Pancreas (tissue), 10 donors: ENCODE results near the gene FABP1. TPM values are rescaled to one million over a fixed set of nuclear protein-coding genes. Genes with fewer than 3 reads are reported as not detected.

ENCODE experiments used
- ATAC-seq, 4 donors: fragments of 200-7000 bp; cut with Tn5 transposase; one replicate each; pipeline versions ENCODE4 v1.8.0 to v1.9.1; 2020; ENCODE audit warnings: mild to moderate bottlenecking in 4 of 4, moderate library complexity in 4 of 4
- DNase-seq, 6 donors: peaks; one replicate each; pipeline ENCODE4 v3.0.0-alpha.2; 2020
- FAIRE-seq: peaks from 2 replicates; lab custom pipeline; 2012; peaks lifted over from hg19 to GRCh38; lab: Jason Lieb, UNC
- H3K27ac ChIP-seq, 4 donors: fragments of 200-600 bp; sonication (generic); 1 replicate in 3 of 4; 2 replicates in 1 of 4; pipeline versions ENCODE4 v1.5.0 to v1.8.0; 2020
- H3K27me3 ChIP-seq, 4 donors: fragments of 200-600 bp; one replicate each; pipeline ENCODE4 v1.8.0; 2021
- H3K36me3 ChIP-seq, 3 donors: fragments of 200-600 bp; sonication (generic) in 1 of 3; one replicate each; pipeline versions ENCODE4 v1.5.0 to v1.8.0; 2020 to 2021
- H3K4me1 ChIP-seq, 3 donors: fragments of 200-600 bp; one replicate each; pipeline ENCODE4 v1.8.0; 2021
- H3K4me3 ChIP-seq, 4 donors: fragments of 200-600 bp; sonication (generic) in 2 of 4; one replicate each; pipeline versions ENCODE4 v1.5.0 to v1.8.0; 2020 to 2021
- H3K9me3 ChIP-seq, 4 donors: fragments of 200-600 bp; one replicate each; pipeline ENCODE4 v1.8.0; 2021
- CTCF ChIP-seq, 4 donors: fragments of 200-600 bp; sonication (generic) in 3 of 4; IDR thresholded peaks; one replicate each; pipeline versions ENCODE4 v1.5.0 to v1.8.0; 2021; ENCODE audit warnings: antibody characterized with exemption in 4 of 4
- WGBS, 2 donors: extraction: QIAGEN DNeasy Blood & Tissue Kit; methylation state at CpG; one replicate each; pipeline ENCODE4 v1.1.7; 2013; 5-methylcytosine and 5-hydroxymethylcytosine counted together
- intact Hi-C, 3 donors: fragments of 100-400 bp; cut with DNase I; formaldehyde crosslinking; loops; one replicate each; pipeline versions ENCODE4 v1.11.1 to v1.14.2; 2022
- polyA plus RNA-seq, 2 donors: library from polyadenylated mRNA; stranded (reverse); fragments of 200-250 nt; gene quantifications; one replicate each; pipeline ENCODE4 v1.2.3, GENCODE V29; 2013
- total RNA-seq, 6 donors: library from RNA; stranded (reverse); fragmentation: NEBNext Ultra II Directional in 4 of 6; extraction: Animal tissue kit (Norgen Biotek cat#: 25700) in 4 of 6; gene quantifications; one replicate each; pipeline versions ENCODE4 v1.2.1 to v1.2.4, GENCODE V29; 2021 to 2023
- donor health status: healthy with polysubstance abuse.
- donor health status: DM: no; HTN: no; CAD: no; lungs with moderate emphysema.
- donor health status: DM: no; HTN: no; CAD: no.
- donor health status: control.
- donor health status: control.
- donor health status: Bipolar disorder and iron deficiency.
- donor health status: DM: yes; HTN: yes; CAD: no.
- donor health status: DM: no; HTN: no; CAD: no.
- donor health status: DM: no; HTN: no; CAD: no.
- donor health status: DM: yes; HTN: yes; CAD: no.

Gene FABP1
- total and polyA plus RNA-seq, 8 donors: 0.85 to 2.1 (median 1.0) TPM; not detected in 5

GRCh38 chr2:88128654-88129312 is 921 bp upstream of the FABP1 start:
- Histone ChIP-seq H3K9me3 (no peaks in the 10 kb centered on the region), H3K36me3 (no peaks in the 10 kb centered on the region), H3K4me1 (no peaks in the 10 kb centered on the region), H3K27ac (no peak overlapping the region), H3K4me3 (no peak overlapping the region), H3K27me3 (no peaks in the 10 kb centered on the region)
- intact Hi-C loops: no loop called here
- no peak for ATAC-seq
- DNase-seq: no peak
- TF ChIP-seq CTCF (IDR thresholded peaks at IDR 0.05): no peak
- no peak for FAIRE-seq
- 86 to 92% methylated on average over 7 of the region's 7 CpGs for WGBS, 2 donors

DNA sequence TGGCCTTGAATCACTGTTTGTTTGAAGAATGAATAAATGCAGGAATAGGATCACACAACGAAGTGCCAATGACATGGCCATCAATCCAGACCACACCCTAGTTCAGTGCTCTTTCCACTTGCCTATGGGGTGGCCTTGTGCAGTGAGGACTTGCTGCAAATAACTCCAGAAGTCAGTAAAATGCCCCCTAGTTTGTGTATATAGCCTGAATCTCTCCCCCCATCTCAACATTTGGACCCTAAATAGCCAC is 299 bp downstream of the FABP1 start:
- ATAC-seq (no peak), FAIRE-seq (no peak), DNase-seq (no peak)
- no peaks in the 10 kb centered on the region for H3K27me3 ChIP-seq
- H3K9me3 ChIP-seq: no peaks in the 10 kb centered on the region
- intact Hi-C loops: no loop called here
- no peaks in the 10 kb centered on the region for H3K4me1 ChIP-seq
- no peaks in the 10 kb centered on the region for H3K36me3 ChIP-seq
- WGBS, 2 donors: 6 to 9% methylated on average over 1 of the region's 1 CpG
- no peak overlapping the region for H3K27ac ChIP-seq
- TF ChIP-seq CTCF (IDR thresholded peaks at IDR 0.05): no peak
- no peak overlapping the region for H3K4me3 ChIP-seq

DNA sequence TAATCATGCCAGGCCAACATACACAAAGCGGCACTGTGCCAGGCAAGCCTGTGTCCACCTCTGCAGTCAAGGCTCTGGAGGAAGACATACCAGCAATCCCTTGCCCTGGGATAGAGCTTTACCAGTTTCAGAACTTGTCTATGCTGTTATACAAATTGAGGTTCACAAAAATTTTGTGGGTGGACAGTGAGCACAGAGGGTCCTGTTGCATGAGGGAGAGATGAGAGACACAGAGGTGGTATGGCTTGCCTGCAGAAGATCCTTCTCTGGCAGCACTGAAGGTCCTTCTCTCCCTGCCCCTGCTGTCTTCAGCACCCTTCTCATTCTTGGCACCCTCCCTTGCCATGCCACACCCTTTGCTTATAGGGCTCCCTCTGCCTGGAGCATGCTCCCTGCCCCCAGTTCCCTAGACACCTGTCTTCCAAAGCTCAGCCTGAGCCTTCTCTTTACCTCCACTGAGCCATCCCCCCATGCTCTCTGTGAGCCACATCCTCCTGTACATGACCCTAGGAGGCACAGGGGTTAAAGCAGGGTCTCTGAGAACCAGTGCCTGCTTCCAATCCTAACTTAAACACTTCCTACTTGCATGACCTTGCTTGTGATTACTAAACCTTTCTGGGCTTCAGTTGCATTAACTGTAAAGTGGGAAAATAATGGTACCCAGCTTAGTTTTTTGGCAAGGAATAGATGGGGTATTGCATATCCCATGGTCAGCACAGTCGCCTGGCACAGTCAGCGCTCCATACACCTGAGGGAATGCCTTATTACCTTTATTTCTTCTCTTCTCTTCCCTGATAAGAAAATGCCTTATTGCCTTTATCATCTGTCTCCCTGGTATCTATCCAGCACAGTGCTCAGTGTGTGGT is 857 bp downstream of the FABP1 start:
- intact Hi-C loops: no loop called here
- 81 to 83% methylated on average over 3 of the region's 3 CpGs for WGBS, 2 donors
- Histone ChIP-seq H3K4me1 (no peaks in the 10 kb centered on the region), H3K36me3 (no peaks in the 10 kb centered on the region), H3K9me3 (no peaks in the 10 kb centered on the region), H3K27ac (no peak overlapping the region), H3K27me3 (no peaks in the 10 kb centered on the region), H3K4me3 (no peak overlapping the region)
- TF ChIP-seq CTCF (IDR thresholded peaks at IDR 0.05): no peak
- DNase-seq: no peak
- ATAC-seq: no peak
- no peak for FAIRE-seq

GRCh38 chr2:88125924-88126771 is 1.7 kb downstream of the FABP1 start:
- 73 to 85% methylated on average over 11 of the region's 11 CpGs for WGBS, 2 donors
- H3K27me3 ChIP-seq: no peaks in the 10 kb centered on the region
- TF ChIP-seq CTCF (IDR thresholded peaks at IDR 0.05): no peak
- intact Hi-C loops: no loop called here
- H3K4me3 ChIP-seq: no peak overlapping the region
- DNase-seq (no peak), FAIRE-seq (no peak), ATAC-seq (no peak)
- H3K36me3 ChIP-seq: no peaks in the 10 kb centered on the region
- no peaks in the 10 kb centered on the region for H3K9me3 ChIP-seq
- H3K27ac ChIP-seq: no peak overlapping the region
- no peaks in the 10 kb centered on the region for H3K4me1 ChIP-seq
